ENCODE data around the gene RNF130.

RNF130 gene

DNA sequence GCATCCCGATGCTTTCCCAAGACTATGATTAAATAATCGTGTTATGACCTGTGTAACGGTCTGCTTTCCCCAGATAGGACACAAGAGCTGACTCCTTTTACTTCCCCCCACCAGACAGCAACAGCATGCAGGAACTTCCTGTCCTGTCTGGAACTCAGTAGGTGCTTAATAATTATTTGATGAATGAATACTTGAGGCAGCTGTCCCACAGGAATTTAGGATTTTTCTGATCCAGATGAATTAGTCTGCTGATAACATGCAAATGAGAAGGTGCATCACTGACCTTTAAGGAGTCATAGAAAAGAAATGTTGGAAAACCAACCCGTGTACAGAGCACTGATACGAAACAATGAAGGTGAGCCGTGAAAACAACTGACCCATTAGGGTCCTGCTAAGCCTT lies 12.2 kb downstream of the RNF130 start:
- Histone ChIP-seq H3K9ac (ENCODE audit: low read length) (no peak overlapping the region), H2AFZ (ENCODE audit: low read depth, low read length) (no peak overlapping the region), H3K27me3 (ENCODE audit: low read depth, low read length) (peaks cover 22% of the 10 kb centered on the region; the same call in 1 of the 2 replicates), H3K4me3 (ENCODE audit: low read length) (no peak overlapping the region), H4K20me1 (ENCODE audit: insufficient read depth, low read length) (no peaks in the 10 kb centered on the region), H3K79me2 (ENCODE audit: low read length) (no peaks in the 10 kb centered on the region), H3K4me2 (ENCODE audit: low read length) (no peak overlapping the region), H3K9me3 (ENCODE audit: insufficient read depth, low read length) (no peaks in the 10 kb centered on the region), H3K36me3 (replicated peaks; ENCODE audit: low read depth, low read length) (no peaks in the 10 kb centered on the region), H3K4me1 (ENCODE audit: low read length) (no peaks in the 10 kb centered on the region), H3K27ac (ENCODE audit: low read length) (no peak overlapping the region)
- TF ChIP-seq, protein P1, sequence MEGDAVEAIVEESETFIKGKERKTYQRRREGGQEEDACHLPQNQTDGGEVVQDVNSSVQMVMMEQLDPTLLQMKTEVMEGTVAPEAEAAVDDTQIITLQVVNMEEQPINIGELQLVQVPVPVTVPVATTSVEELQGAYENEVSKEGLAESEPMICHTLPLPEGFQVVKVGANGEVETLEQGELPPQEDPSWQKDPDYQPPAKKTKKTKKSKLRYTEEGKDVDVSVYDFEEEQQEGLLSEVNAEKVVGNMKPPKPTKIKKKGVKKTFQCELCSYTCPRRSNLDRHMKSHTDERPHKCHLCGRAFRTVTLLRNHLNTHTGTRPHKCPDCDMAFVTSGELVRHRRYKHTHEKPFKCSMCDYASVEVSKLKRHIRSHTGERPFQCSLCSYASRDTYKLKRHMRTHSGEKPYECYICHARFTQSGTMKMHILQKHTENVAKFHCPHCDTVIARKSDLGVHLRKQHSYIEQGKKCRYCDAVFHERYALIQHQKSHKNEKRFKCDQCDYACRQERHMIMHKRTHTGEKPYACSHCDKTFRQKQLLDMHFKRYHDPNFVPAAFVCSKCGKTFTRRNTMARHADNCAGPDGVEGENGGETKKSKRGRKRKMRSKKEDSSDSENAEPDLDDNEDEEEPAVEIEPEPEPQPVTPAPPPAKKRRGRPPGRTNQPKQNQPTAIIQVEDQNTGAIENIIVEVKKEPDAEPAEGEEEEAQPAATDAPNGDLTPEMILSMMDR (IDR thresholded peaks at IDR 0.05; ENCODE audit: low read depth, low read length), result no peak
- TF ChIP-seq EZH2phosphoT487 (IDR thresholded peaks at IDR 0.05; ENCODE audit: low read depth), result no peak

DNA sequence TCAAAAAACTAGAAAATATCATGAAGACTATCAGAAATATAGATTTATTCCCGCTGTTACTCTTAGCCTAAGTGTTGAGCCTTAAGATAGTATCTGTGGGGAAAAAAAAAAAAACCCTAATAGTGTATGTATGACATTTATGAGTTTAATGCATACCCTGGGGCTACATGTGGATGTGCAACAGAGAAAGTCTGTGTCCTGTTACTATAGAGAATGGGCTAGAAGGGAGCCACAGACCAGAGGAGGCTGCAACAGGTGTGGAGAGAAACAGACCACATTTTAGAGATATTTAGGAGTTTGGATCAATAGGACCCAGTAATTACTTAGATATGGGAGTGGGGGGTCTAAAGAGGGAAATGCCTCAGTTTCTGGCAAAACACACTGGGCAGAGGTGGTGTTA lies 15.4 kb downstream of the RNF130 start:
- no peaks in the 10 kb centered on the region for H3K9me3 ChIP-seq (ENCODE audit: insufficient read depth, low read length)
- no peaks in the 10 kb centered on the region for H3K4me1 ChIP-seq (ENCODE audit: low read length)
- no peaks in the 10 kb centered on the region for H4K20me1 ChIP-seq (ENCODE audit: insufficient read depth, low read length)
- no peak overlapping the region for H3K4me3 ChIP-seq (ENCODE audit: low read length)
- no peak overlapping the region for H2AFZ ChIP-seq (ENCODE audit: low read depth, low read length)
- no peaks in the 10 kb centered on the region for H3K36me3 ChIP-seq (replicated peaks; ENCODE audit: low read depth, low read length)
- no peaks in the 10 kb centered on the region for H3K79me2 ChIP-seq (ENCODE audit: low read length)
- TF ChIP-seq EZH2phosphoT487 (IDR thresholded peaks at IDR 0.05; ENCODE audit: low read depth), result no peak
- TF ChIP-seq, protein P1 (IDR thresholded peaks at IDR 0.05; ENCODE audit: low read depth, low read length), result no peak
- no peak overlapping the region for H3K4me2 ChIP-seq (ENCODE audit: low read length)
- H3K27me3 ChIP-seq (ENCODE audit: low read depth, low read length), result peaks cover 10% of the 10 kb centered on the region; the same call in 1 of the 2 replicates
- no peak overlapping the region for H3K27ac ChIP-seq (ENCODE audit: low read length)
- H3K9ac ChIP-seq (ENCODE audit: low read length), result no peak overlapping the region

- H2AFZ ChIP-seq (ENCODE audit: low read depth, low read length), result no peak overlapping the region
- no peaks in the 10 kb centered on the region for H3K4me1 ChIP-seq (ENCODE audit: low read length)
- H3K4me2 ChIP-seq (ENCODE audit: low read length), result no peak overlapping the region
- peaks cover 10% of the 10 kb centered on the region; the same call in 1 of the 2 replicates for H3K27me3 ChIP-seq (ENCODE audit: low read depth, low read length)
- no peaks in the 10 kb centered on the region for H3K36me3 ChIP-seq (replicated peaks; ENCODE audit: low read depth, low read length)
- no peak overlapping the region for H3K9ac ChIP-seq (ENCODE audit: low read length)
- no peaks in the 10 kb centered on the region for H3K79me2 ChIP-seq (ENCODE audit: low read length)
- no peak overlapping the region for H3K4me3 ChIP-seq (ENCODE audit: low read length)
- no peak overlapping the region for H3K27ac ChIP-seq (ENCODE audit: low read length)
- H4K20me1 ChIP-seq (ENCODE audit: insufficient read depth, low read length), result no peaks in the 10 kb centered on the region
- TF ChIP-seq, protein P1 (IDR thresholded peaks at IDR 0.05; ENCODE audit: low read depth, low read length), result no peak
- TF ChIP-seq EZH2phosphoT487 (IDR thresholded peaks at IDR 0.05; ENCODE audit: low read depth), result no peak
- H3K9me3 ChIP-seq (ENCODE audit: insufficient read depth, low read length), result no peaks in the 10 kb centered on the region
Observed at GRCh38 chr5:180054226-180054625, 17.3 kb downstream of the RNF130 start.

GRCh38 chr5:180053061-180053602 lies 18.4 kb downstream of the RNF130 start:
- H4K20me1 ChIP-seq (ENCODE audit: insufficient read depth, low read length), result no peaks in the 10 kb centered on the region
- no peak overlapping the region for H2AFZ ChIP-seq (ENCODE audit: low read depth, low read length)
- no peak overlapping the region for H3K9ac ChIP-seq (ENCODE audit: low read length)
- TF ChIP-seq, protein P1 (IDR thresholded peaks at IDR 0.05; ENCODE audit: low read depth, low read length), result no peak
- no peak for TF ChIP-seq EZH2phosphoT487 (IDR thresholded peaks at IDR 0.05; ENCODE audit: low read depth)
- H3K4me3 ChIP-seq (ENCODE audit: low read length), result no peak overlapping the region
- peaks cover 16% of the 10 kb centered on the region; the same call in 1 of the 2 replicates for H3K27me3 ChIP-seq (ENCODE audit: low read depth, low read length)
- no peaks in the 10 kb centered on the region for H3K9me3 ChIP-seq (ENCODE audit: insufficient read depth, low read length)
- H3K4me1 ChIP-seq (ENCODE audit: low read length), result no peaks in the 10 kb centered on the region
- H3K79me2 ChIP-seq (ENCODE audit: low read length), result no peaks in the 10 kb centered on the region
- no peak overlapping the region for H3K4me2 ChIP-seq (ENCODE audit: low read length)
- H3K27ac ChIP-seq (ENCODE audit: low read length), result no peak overlapping the region
- H3K36me3 ChIP-seq (replicated peaks; ENCODE audit: low read depth, low read length), result no peaks in the 10 kb centered on the region
